HCT116 (cell line): ENCODE measurements around the gene TUBB4B. TPM values are rescaled to one million over a fixed set of nuclear protein-coding genes. Genes with fewer than 3 reads are reported as not detected.

Experiments
- ATAC-seq: fragments of 200-7000 bp; cut with Tn5 transposase; 2 replicates; pipeline ENCODE4 v1.9.1; 2020; ENCODE audit warnings: mild to moderate bottlenecking, moderate library complexity
- BruUV-seq: library from RNA; stranded (reverse); fragments of 400-500 nt; replicated peaks from 2 replicates; lab custom pipeline; 2021; lab: Mats Ljungman, UMichigan
- CTCF ChIA-PET: fragments of 300-600 bp; sonication (Branson Sonifier 250); formaldehyde crosslinking; loops from one replicate; lab custom pipeline; 2021; ENCODE audit warnings: antibody characterized with exemption; lab: Charles Lee
- POLR2A ChIA-PET: fragments of 300-600, 350-600 bp; sonication (Branson Sonifier 250); formaldehyde crosslinking; loops from one replicate; lab custom pipeline; 2021; ENCODE audit warnings: antibody characterized with exemption; lab: Charles Lee
- RAD21 ChIA-PET, 2 experiments: fragments of 300-600 bp; sonication (Branson Sonifier 250); formaldehyde crosslinking; loops; one replicate each; lab custom pipeline; 2023; ENCODE audit warnings: low total read pairs in 2 of 2; ENCODE audit not compliant: uncharacterized antibody in 2 of 2, unreplicated experiment in 2 of 2, low non-redundant PET in 1 of 2; lab: Charles Lee
- DNase-seq: peaks from one replicate; pipeline ENCODE4 v3.0.0-alpha.2; 2010; ENCODE audit warnings: low read depth, low spot score
- H2AFZ ChIP-seq: fragments of 200-600 bp; shearing (Covaris generic), sonication (generic); 2 replicates; pipeline ENCODE4 v1.6.1; 2017; ENCODE audit warnings: low read depth, mixed run types, mixed read lengths, antibody characterized with exemption, low read length; ENCODE audit not compliant: poor library complexity, severe bottlenecking
- H3K27ac ChIP-seq: 2 replicates; pipeline ENCODE4 v1.5.1; 2012; ENCODE audit warnings: low read depth, low read length
- H3K27me3 ChIP-seq: fragments of 200-600 bp; sonication (generic); 2 replicates; pipeline ENCODE4 v1.6.1; 2016; ENCODE audit warnings: mixed run types, low read length, mixed read lengths; ENCODE audit not compliant: insufficient read depth
- H3K36me3 ChIP-seq, 2 experiments: fragments of 200-500 bp in 1 of 2; fragments of 200-600 bp in 1 of 2; sonication (Bioruptor generic) in 1 of 2; sonication (generic) in 1 of 2; 2 replicates each; pipeline versions ENCODE4 v1.5.1 to v1.6.1; 2014 to 2016; ENCODE audit warnings: low read length in 2 of 2, inconsistent platforms in 1 of 2, mixed read lengths in 1 of 2, mixed run types in 1 of 2; ENCODE audit not compliant: insufficient read depth in 2 of 2, control insufficient read depth in 1 of 2
- H3K4me1 ChIP-seq, 2 experiments: fragments of 200-600 bp in 1 of 2; sonication (generic) in 1 of 2; 2 replicates each; pipeline versions ENCODE4 v1.5.1 to v1.6.1; 2012 to 2017; ENCODE audit warnings: low read length in 2 of 2, inconsistent platforms in 1 of 2, mild to moderate bottlenecking in 1 of 2, mixed read lengths in 1 of 2, mixed run types in 1 of 2, moderate library complexity in 1 of 2; ENCODE audit not compliant: insufficient read depth in 2 of 2, control insufficient read depth in 1 of 2
- H3K4me2 ChIP-seq: fragments of 200-600 bp; sonication (generic); 2 replicates; pipeline ENCODE4 v1.6.1; 2017; ENCODE audit warnings: mixed run types, low read length, mixed read lengths
- H3K4me3 ChIP-seq, 2 experiments: fragments of 200-600 bp in 1 of 2; sonication (generic) in 1 of 2; replicated peaks in 1 of 2; 2 replicates each; pipeline ENCODE4 v1.5.1; 2011 to 2016; ENCODE audit warnings: low read length in 2 of 2, control low read depth in 1 of 2, low read depth in 1 of 2, mild to moderate bottlenecking in 1 of 2, mixed read lengths in 1 of 2, mixed run types in 1 of 2
- H3K79me2 ChIP-seq: fragments of 200-600 bp; sonication (generic); 2 replicates; pipeline ENCODE4 v1.6.1; 2017; ENCODE audit warnings: mild to moderate bottlenecking, mixed run types, low read length, moderate library complexity, mixed read lengths; ENCODE audit not compliant: insufficient read depth
- H3K9ac ChIP-seq: fragments of 200-600 bp; sonication (generic); 2 replicates; pipeline ENCODE4 v1.6.1; 2016; ENCODE audit warnings: low read length, mixed read lengths
- H3K9me2 ChIP-seq: fragments of 200-600 bp; sonication (generic), shearing (Covaris generic); 2 replicates; pipeline ENCODE4 v1.6.1; 2017; ENCODE audit warnings: mixed run types, mild to moderate bottlenecking, moderate library complexity; ENCODE audit not compliant: insufficient read depth
- H3K9me3 ChIP-seq, 2 experiments: fragments of 200-500 bp in 1 of 2; fragments of 200-600 bp in 1 of 2; sonication (Bioruptor generic) in 1 of 2; sonication (generic) in 1 of 2; 2 replicates each; pipeline ENCODE4 v1.6.1; 2014 to 2017; ENCODE audit warnings: low read length in 2 of 2, mixed read lengths in 2 of 2, inconsistent platforms in 1 of 2, low read depth in 1 of 2, mild to moderate bottlenecking in 1 of 2, mixed run types in 1 of 2, moderate library complexity in 1 of 2; ENCODE audit not compliant: control insufficient read depth in 1 of 2, insufficient read depth in 1 of 2
- H4K20me1 ChIP-seq: fragments of 200-600 bp; sonication (generic), shearing (Covaris generic); 2 replicates; pipeline ENCODE4 v1.6.1; 2017; ENCODE audit warnings: mixed run types, mild to moderate bottlenecking, moderate library complexity; ENCODE audit not compliant: insufficient read depth
- ATF3 ChIP-seq: IDR thresholded peaks from 2 replicates; pipeline ENCODE4 v1.6.1; 2012
- CBX3 ChIP-seq: IDR thresholded peaks from 2 replicates; pipeline ENCODE4 v1.6.1; 2012; ENCODE audit warnings: low read depth
- CEBPB ChIP-seq: IDR thresholded peaks from 2 replicates; pipeline ENCODE4 v1.6.1; 2012; ENCODE audit warnings: low read depth
- EGR1 ChIP-seq: IDR thresholded peaks from 2 replicates; pipeline ENCODE4 v1.6.1; 2012; ENCODE audit warnings: low read depth
- ELF1 ChIP-seq: IDR thresholded peaks from 2 replicates; pipeline ENCODE4 v1.6.1; 2012; ENCODE audit warnings: low read depth, borderline replicate concordance
- JUND ChIP-seq: IDR thresholded peaks from 2 replicates; pipeline ENCODE4 v1.6.1; 2012
- SRF ChIP-seq: IDR thresholded peaks from 2 replicates; pipeline ENCODE4 v1.6.1; 2012; ENCODE audit warnings: low read depth
- YY1 ChIP-seq: IDR thresholded peaks from 2 replicates; pipeline ENCODE4 v1.6.1; 2011; ENCODE audit warnings: low read length, low read depth, moderate library complexity, mild to moderate bottlenecking; ENCODE audit not compliant: insufficient replicate concordance; ENCODE audit errors: extremely low read depth
- ZBTB33 ChIP-seq: IDR thresholded peaks from 2 replicates; pipeline ENCODE4 v1.6.1; 2011; ENCODE audit warnings: mild to moderate bottlenecking, low read length, moderate library complexity; ENCODE audit not compliant: insufficient replicate concordance; ENCODE audit errors: extremely low read depth
- intact Hi-C: fragments of 100-400 bp; cut with micrococcal nuclease; formaldehyde crosslinking; loops from 2 replicates; pipeline ENCODE4 v1.10.0; 2022
- total RNA-seq: library from RNA; stranded (reverse); gene quantifications from one replicate; pipeline ENCODE4 v1.2.1, GENCODE V29; 2021; ENCODE audit not compliant: unreplicated experiment
- TF ChIP-seq, protein P1 (sequence below): IDR thresholded peaks from 2 replicates; pipeline ENCODE4 v1.6.1; 2012; ENCODE audit warnings: low read depth

The TUBB4B gene
- total RNA-seq, 1 experiment from 2014 or later: 502 TPM

GRCh38 chr9:137192859-137193258, 48.2 kb upstream of the TUBB4B start:
- H3K36me3 ChIP-seq: peaks cover 0 to 6% of the 10 kb centered on the region in 2 experiments; a peak in 1 of 4 replicates
- no peaks in the 10 kb centered on the region for H4K20me1 ChIP-seq
- H3K4me2 ChIP-seq: no peak overlapping the region
- no peak overlapping the region for H3K27ac ChIP-seq
- H3K9me3 ChIP-seq: no peaks in the 10 kb centered on the region
- peaks cover 24 to 43% of the 10 kb centered on the region in 2 experiments for H3K4me1 ChIP-seq
- ATAC-seq (no peak), DNase-seq (no peak)
- intact Hi-C loops: no loop called here
- ChIA-PET RAD21 (no interaction called here), POLR2A (no interaction called here), CTCF (no interaction called here)
- H3K79me2 ChIP-seq: peaks cover 34% of the 10 kb centered on the region
- no TSS peak for BruUV-seq
- TF ChIP-seq ZBTB33 (no peak), JUND (no peak), CBX3 (no peak), ATF3 (no peak), CEBPB (no peak), ELF1 (no peak), SRF (no peak), EGR1 (no peak)
- no peak overlapping the region for H3K4me3 ChIP-seq
- no peak overlapping the region for H3K9ac ChIP-seq
- H2AFZ ChIP-seq: no peak overlapping the region
- H3K9me2 ChIP-seq: no peaks in the 10 kb centered on the region
- H3K27me3 ChIP-seq: no peaks in the 10 kb centered on the region

DNA sequence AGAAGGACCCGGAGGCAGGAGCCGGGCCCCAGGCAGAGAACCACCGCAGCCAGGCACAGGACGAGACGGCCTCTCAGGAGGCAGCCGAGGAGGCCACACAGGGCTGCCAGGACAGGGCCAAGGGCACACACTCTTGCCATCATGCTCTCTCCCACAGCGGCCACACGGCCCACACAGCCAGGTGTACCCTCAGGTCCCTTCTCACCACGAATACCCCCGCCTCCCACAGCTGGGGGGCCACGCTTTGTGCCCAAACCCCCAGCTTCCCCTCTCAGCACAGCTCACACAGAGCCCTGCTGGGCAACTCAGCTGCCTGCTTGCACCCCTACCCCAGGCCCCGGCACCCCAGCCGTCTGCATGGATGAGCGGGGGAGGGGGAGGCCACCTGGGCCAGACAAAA, 47.3 kb upstream of the TUBB4B start:
- CTCF ChIA-PET: no interaction called here
- Histone ChIP-seq H3K4me3 (no peak overlapping the region), H3K27me3 (no peaks in the 10 kb centered on the region)
- intact Hi-C loops: no loop called here
- POLR2A ChIA-PET: no interaction called here
- no peak for DNase-seq
- RAD21 ChIA-PET: no interaction called here
- no peak for TF ChIP-seq YY1
- TF ChIP-seq, protein P1, sequence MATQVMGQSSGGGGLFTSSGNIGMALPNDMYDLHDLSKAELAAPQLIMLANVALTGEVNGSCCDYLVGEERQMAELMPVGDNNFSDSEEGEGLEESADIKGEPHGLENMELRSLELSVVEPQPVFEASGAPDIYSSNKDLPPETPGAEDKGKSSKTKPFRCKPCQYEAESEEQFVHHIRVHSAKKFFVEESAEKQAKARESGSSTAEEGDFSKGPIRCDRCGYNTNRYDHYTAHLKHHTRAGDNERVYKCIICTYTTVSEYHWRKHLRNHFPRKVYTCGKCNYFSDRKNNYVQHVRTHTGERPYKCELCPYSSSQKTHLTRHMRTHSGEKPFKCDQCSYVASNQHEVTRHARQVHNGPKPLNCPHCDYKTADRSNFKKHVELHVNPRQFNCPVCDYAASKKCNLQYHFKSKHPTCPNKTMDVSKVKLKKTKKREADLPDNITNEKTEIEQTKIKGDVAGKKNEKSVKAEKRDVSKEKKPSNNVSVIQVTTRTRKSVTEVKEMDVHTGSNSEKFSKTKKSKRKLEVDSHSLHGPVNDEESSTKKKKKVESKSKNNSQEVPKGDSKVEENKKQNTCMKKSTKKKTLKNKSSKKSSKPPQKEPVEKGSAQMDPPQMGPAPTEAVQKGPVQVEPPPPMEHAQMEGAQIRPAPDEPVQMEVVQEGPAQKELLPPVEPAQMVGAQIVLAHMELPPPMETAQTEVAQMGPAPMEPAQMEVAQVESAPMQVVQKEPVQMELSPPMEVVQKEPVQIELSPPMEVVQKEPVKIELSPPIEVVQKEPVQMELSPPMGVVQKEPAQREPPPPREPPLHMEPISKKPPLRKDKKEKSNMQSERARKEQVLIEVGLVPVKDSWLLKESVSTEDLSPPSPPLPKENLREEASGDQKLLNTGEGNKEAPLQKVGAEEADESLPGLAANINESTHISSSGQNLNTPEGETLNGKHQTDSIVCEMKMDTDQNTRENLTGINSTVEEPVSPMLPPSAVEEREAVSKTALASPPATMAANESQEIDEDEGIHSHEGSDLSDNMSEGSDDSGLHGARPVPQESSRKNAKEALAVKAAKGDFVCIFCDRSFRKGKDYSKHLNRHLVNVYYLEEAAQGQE: no peak
- no peak for TF ChIP-seq SRF
- no peak for TF ChIP-seq ZBTB33
- TF ChIP-seq, all 23 proteins: peak for 0
- Histone ChIP-seq H3K4me2 (no peak overlapping the region), H3K79me2 (peaks cover 33% of the 10 kb centered on the region), H3K36me3 (peaks cover 0 to 6% of the 10 kb centered on the region in 2 experiments; a peak in 1 of 4 replicates), H3K4me1 (peaks cover 30 to 52% of the 10 kb centered on the region in 2 experiments), H3K27ac (no peak overlapping the region), H3K9me2 (no peaks in the 10 kb centered on the region), H2AFZ (no peak overlapping the region), H3K9ac (no peak overlapping the region), H3K9me3 (no peaks in the 10 kb centered on the region), H4K20me1 (no peaks in the 10 kb centered on the region)
- no TSS peak for BruUV-seq
- no peak for ATAC-seq
